ENCODE data around the gene CDC6.
A peak's percentile ranks its signal among the peaks of the same experiment; 100 is the strongest.

GRCh38 chr17:40345161-40345993 lies 57.7 kb downstream of the CDC6 start:
- TF ChIP-seq CTCF (IDR thresholded peaks at IDR 0.05 in 4 of 5, conservative IDR thresholded peaks at IDR 0.05 in 1 of 5) (no peak), POLR2A (IDR thresholded peaks at IDR 0.05) (peak; percentile 10 to 17)

Measured in gastrocnemius medialis (tissue), 4 donors.